A673 (cell line): ENCODE results near the gene SGPP1. TPM values are rescaled to one million over a fixed set of nuclear protein-coding genes. Genes with fewer than 3 reads are reported as not detected.
"Not testable (repeated sequence)": the region's sequence is repeated elsewhere in the genome, so short reads cannot be mapped to it uniquely, and the experiment has no call there.

ENCODE experiments used
- BruUV-seq: library from RNA; stranded (reverse); fragments of 400-500 nt; replicated peaks from 2 replicates; lab custom pipeline; 2021; lab: Mats Ljungman, UMichigan
- CTCF ChIA-PET: fragments of 300-600 bp; sonication (Branson Sonifier 250); formaldehyde crosslinking; loops from one replicate; lab custom pipeline; 2022; ENCODE audit warnings: antibody characterized with exemption; lab: Charles Lee
- POLR2A ChIA-PET: fragments of 300-600 bp; sonication (Branson Sonifier 250); formaldehyde crosslinking; loops from one replicate; lab custom pipeline; 2022; ENCODE audit warnings: antibody characterized with exemption; ENCODE audit not compliant: low non-redundant PET; lab: Charles Lee
- DNase-seq: peaks from one replicate; pipeline ENCODE4 v3.0.0-alpha.2; 2015; ENCODE audit warnings: low spot score
- H3K27ac ChIP-seq: fragments of 200-600 bp; sonication (generic); 2 replicates; pipeline ENCODE4 v1.5.1; 2016; ENCODE audit warnings: mixed run types, low read depth, mild to moderate bottlenecking, mixed read lengths, antibody characterized with exemption, low read length; ENCODE audit not compliant: poor library complexity, severe bottlenecking
- H3K27me3 ChIP-seq: fragments of 200-600 bp; sonication (generic); replicated peaks from 2 replicates; pipeline ENCODE4 v1.6.1; 2017; ENCODE audit warnings: mixed run types, low read depth, mild to moderate bottlenecking, mixed read lengths, antibody characterized with exemption, low read length; ENCODE audit not compliant: insufficient read depth, poor library complexity
- H3K36me3 ChIP-seq: fragments of 200-600 bp; sonication (generic); 2 replicates; pipeline ENCODE4 v1.6.1; 2016; ENCODE audit warnings: mixed run types, mild to moderate bottlenecking, mixed read lengths, antibody characterized with exemption, low read length; ENCODE audit not compliant: insufficient read depth, poor library complexity, severe bottlenecking
- H3K4me1 ChIP-seq: fragments of 200-600 bp; sonication (generic); 2 replicates; pipeline ENCODE4 v1.6.1; 2017; ENCODE audit warnings: mixed run types, mild to moderate bottlenecking, mixed read lengths, antibody characterized with exemption, low read length; ENCODE audit not compliant: insufficient read depth, poor library complexity, severe bottlenecking
- H3K4me3 ChIP-seq: fragments of 200-600 bp; sonication (generic); 2 replicates; pipeline ENCODE4 v1.5.1; 2016; ENCODE audit warnings: low read depth, mixed run types, mild to moderate bottlenecking, mixed read lengths, low read length; ENCODE audit not compliant: poor library complexity, severe bottlenecking
- H3K9me3 ChIP-seq: fragments of 200-600 bp; sonication (generic); 2 replicates; pipeline ENCODE4 v1.6.1; 2016; ENCODE audit warnings: mixed run types, low read depth, mild to moderate bottlenecking, mixed read lengths, antibody characterized with exemption, low read length; ENCODE audit not compliant: poor library complexity, severe bottlenecking
- EZH2 ChIP-seq: fragments of 200-600 bp; sonication (generic); IDR thresholded peaks from 2 replicates; pipeline ENCODE4 v1.6.1; 2017; ENCODE audit warnings: borderline replicate concordance, low read depth, mild to moderate bottlenecking, mixed read lengths, antibody characterized with exemption, low read length; ENCODE audit not compliant: poor library complexity, severe bottlenecking
- intact Hi-C: fragments of 100-400 bp; cut with micrococcal nuclease; formaldehyde crosslinking; loops from one replicate; pipeline ENCODE4 v1.10.0; 2022; ENCODE audit not compliant: unreplicated experiment
- total RNA-seq: library from RNA; stranded (reverse); gene quantifications from 2 replicates; pipeline ENCODE4 v1.2.3, GENCODE V29; 2021
- TF ChIP-seq, protein P1 (sequence below): fragments of 300-800, 200-600 bp; sonication (generic); conservative IDR thresholded peaks from 2 replicates; pipeline ENCODE4 v1.5.1; 2017; ENCODE audit warnings: low read depth, mild to moderate bottlenecking, antibody characterized with exemption, low read length, moderate library complexity, mixed read lengths

The SGPP1 gene
- total RNA-seq, 1 experiment from 2014 or later: 13.5 TPM

DNA sequence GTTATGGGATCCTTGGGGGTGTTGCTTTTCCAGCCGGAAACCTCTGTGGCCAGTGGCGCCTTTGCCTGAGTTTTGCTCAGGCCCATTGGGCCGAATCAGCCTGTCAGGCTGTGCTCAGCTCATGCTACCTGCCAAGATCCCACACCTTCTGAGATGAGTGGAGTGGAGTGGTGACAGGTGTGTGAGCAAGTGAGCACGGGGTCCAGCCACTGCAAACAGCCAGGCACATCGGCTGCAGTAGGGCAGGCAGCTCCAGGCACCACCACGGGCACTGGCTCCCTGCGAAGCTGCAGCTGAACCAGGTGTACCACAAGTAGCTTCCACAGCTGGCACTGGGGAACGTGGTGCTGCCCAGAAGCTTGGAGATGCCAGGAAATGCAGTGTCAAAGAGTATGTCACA is 65.1 kb downstream of the SGPP1 start:
- no peak for DNase-seq
- Histone ChIP-seq H3K4me3 (no peak overlapping the region), H3K27ac (no peak overlapping the region), H3K36me3 (no peaks in the 10 kb centered on the region), H3K4me1 (no peaks in the 10 kb centered on the region), H3K27me3 (no peaks in the 10 kb centered on the region), H3K9me3 (no peaks in the 10 kb centered on the region)
- intact Hi-C loops: no loop called here
- ChIA-PET CTCF (no interaction called here), POLR2A (no interaction called here)
- TF ChIP-seq, protein P1, sequence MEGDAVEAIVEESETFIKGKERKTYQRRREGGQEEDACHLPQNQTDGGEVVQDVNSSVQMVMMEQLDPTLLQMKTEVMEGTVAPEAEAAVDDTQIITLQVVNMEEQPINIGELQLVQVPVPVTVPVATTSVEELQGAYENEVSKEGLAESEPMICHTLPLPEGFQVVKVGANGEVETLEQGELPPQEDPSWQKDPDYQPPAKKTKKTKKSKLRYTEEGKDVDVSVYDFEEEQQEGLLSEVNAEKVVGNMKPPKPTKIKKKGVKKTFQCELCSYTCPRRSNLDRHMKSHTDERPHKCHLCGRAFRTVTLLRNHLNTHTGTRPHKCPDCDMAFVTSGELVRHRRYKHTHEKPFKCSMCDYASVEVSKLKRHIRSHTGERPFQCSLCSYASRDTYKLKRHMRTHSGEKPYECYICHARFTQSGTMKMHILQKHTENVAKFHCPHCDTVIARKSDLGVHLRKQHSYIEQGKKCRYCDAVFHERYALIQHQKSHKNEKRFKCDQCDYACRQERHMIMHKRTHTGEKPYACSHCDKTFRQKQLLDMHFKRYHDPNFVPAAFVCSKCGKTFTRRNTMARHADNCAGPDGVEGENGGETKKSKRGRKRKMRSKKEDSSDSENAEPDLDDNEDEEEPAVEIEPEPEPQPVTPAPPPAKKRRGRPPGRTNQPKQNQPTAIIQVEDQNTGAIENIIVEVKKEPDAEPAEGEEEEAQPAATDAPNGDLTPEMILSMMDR: no peak
- TF ChIP-seq EZH2: no peak
- BruUV-seq: no TSS peak

DNA sequence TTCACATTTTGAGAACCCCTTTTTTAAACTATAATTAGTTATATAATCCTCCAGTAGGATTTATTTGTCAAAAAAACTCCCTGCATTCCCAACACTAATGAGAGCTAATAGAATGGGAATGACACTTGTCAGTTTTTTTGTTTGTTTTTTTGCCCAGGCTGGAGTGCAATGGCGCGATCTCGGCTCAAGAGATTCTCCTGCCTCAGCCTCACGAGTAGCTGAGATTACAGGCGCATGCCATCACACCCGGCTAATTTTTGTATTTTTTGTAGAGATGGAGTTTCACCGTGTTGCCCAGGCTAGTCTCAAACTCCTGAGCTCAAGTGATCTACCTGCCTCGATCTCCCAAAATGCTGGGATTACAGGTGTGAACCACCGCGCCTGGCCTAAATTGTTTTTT is 66.0 kb downstream of the SGPP1 start:
- not testable (repeated sequence) for H3K27ac ChIP-seq, BruUV-seq
- CTCF ChIA-PET: interaction anchor here (0.6 kb wide), 1 partner anchor 14 kb away, joined by 12 read pairs; no protein-coding TSS in a partner anchor

DNA sequence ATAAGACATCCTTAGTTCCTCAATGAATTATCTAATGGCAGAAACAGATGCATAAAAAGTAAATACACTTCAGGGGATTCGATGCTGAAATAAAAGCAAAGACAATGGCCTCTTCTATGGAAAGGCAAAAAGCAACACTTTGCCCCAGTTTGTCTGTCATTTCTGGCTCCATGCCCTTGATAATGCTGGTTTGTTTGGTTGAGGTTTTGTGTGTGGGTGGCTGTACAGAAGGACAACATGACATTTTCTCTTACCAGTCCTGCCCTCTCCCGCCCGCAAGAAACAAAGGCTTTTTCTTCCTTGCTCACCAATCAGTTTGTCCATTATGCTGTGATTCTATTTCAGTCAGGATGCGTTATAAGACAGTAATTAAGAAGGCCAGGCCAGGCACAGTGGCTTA is 68.1 kb downstream of the SGPP1 start:
- no peak for TF ChIP-seq EZH2
- TF ChIP-seq, protein P1: no peak
- CTCF ChIA-PET: no interaction called here
- Histone ChIP-seq H3K9me3 (no peaks in the 10 kb centered on the region), H3K4me3 (no peak overlapping the region), H3K36me3 (no peaks in the 10 kb centered on the region), H3K27me3 (no peaks in the 10 kb centered on the region), H3K27ac (no peak overlapping the region), H3K4me1 (no peaks in the 10 kb centered on the region)
- intact Hi-C loops: no loop called here
- DNase-seq: no peak
- no TSS peak for BruUV-seq
- POLR2A ChIA-PET: no interaction called here

More for the DNA sequence above, 66.0 kb downstream of the SGPP1 start:
- H3K4me3 ChIP-seq, H3K36me3 ChIP-seq, POLR2A ChIA-PET, DNase-seq, H3K4me1 ChIP-seq, H3K9me3 ChIP-seq, intact Hi-C loops, H3K27me3 ChIP-seq: not testable (repeated sequence)

DNA sequence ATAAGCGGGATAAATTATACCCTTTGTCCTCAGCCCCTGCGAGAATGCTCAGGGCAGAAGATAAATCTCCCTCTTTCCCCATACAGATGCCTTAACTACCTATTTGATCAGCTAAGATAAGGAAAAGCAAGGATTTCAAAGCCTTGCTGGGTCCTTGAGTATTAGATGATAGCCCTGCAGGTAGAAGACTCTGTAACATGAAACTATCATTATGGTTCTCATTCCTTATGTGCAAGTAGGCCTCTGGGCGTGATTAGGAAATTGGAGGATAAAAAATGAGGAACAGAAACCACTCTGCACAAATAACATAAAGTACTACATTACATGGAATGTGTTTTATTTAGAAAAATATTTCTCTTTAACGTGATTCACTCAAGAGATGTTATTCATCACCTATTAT is 71.7 kb downstream of the SGPP1 start:
- Histone ChIP-seq H3K27ac (no peak overlapping the region), H3K36me3 (no peaks in the 10 kb centered on the region), H3K27me3 (no peaks in the 10 kb centered on the region), H3K4me1 (no peaks in the 10 kb centered on the region), H3K9me3 (no peaks in the 10 kb centered on the region), H3K4me3 (no peak overlapping the region)
- POLR2A ChIA-PET: no interaction called here
- TF ChIP-seq EZH2: no peak
- TF ChIP-seq, protein P1: no peak
- intact Hi-C loops: no loop called here
- CTCF ChIA-PET: no interaction called here
- no peak for DNase-seq
- BruUV-seq: no TSS peak
